ENCODE measurements around the gene GPX1. TPM values are rescaled to one million over a fixed set of nuclear protein-coding genes. Genes with fewer than 3 reads are reported as not detected.

Gene GPX1
- total RNA-seq, 4 donors from 2014 or later = 155 to 485 (median 274) TPM

GRCh38 chr3:49346797-49347251, 11.3 kb downstream of the GPX1 start:
- in situ Hi-C loops (cut with MboI; ENCODE audit: low pct_ligation_motif_present in 1 of 4, low pct_unique_long_range_greater_than_20kb in 1 of 4, low sequenced_read_pairs in 3 of 4) (loop anchor here (10.0 to 25.0 kb wide), 2 partner anchors 90 to 98 kb away; partner anchors contain the start of gene NICN1 (in 2 of the 4)), intact Hi-C loops (cut with DNase I; ENCODE audit: low total_unique reads) (loop anchor here (10.0 kb wide), 1 partner anchor 98 kb away; no protein-coding TSS in a partner anchor)
- H3K4me1 ChIP-seq = peaks cover 0 to 21% (median 1%) of the 10 kb centered on the region in 4 donors
- no peak for DNase-seq
- no peaks in the 10 kb centered on the region for H3K36me3 ChIP-seq
- no peak overlapping the region for H3K4me3 ChIP-seq
- no peaks in the 10 kb centered on the region for H3K27me3 ChIP-seq
- TF ChIP-seq POLR2AphosphoS5 (IDR thresholded peaks at IDR 0.05) (no peak), EP300 (IDR thresholded peaks at IDR 0.05; ENCODE audit: low read depth) (no peak), POLR2A (IDR thresholded peaks at IDR 0.05) (no peak), CTCF (IDR thresholded peaks at IDR 0.05) (no peak)
- 58 to 69% methylated on average over 6 of the region's 6 CpGs for WGBS, 2 donors (ENCODE audit: low coverage in 1 of 2)
- peak overlapping the region; percentile 54 to 78 (median 70) for H3K27ac ChIP-seq
- H3K9me3 ChIP-seq = no peaks in the 10 kb centered on the region

- no peak for DNase-seq
- Histone ChIP-seq H3K4me1 (peaks cover 5 to 43% (median 22%) of the 10 kb centered on the region in 4 donors), H3K27ac (peak overlapping the region; percentile 44 to 99 (median 92)), H3K27me3 (no peaks in the 10 kb centered on the region), H3K9me3 (no peaks in the 10 kb centered on the region), H3K4me3 (no peak overlapping the region), H3K36me3 (no peaks in the 10 kb centered on the region)
- TF ChIP-seq POLR2A (IDR thresholded peaks at IDR 0.05) (no peak), EP300 (IDR thresholded peaks at IDR 0.05; ENCODE audit: low read depth) (no peak), CTCF (IDR thresholded peaks at IDR 0.05) (no peak), POLR2AphosphoS5 (IDR thresholded peaks at IDR 0.05) (no peak)
- intact Hi-C loops (cut with DNase I; ENCODE audit: low total_unique reads) (loop anchor here (10.0 kb wide), 1 partner anchor 102 kb away; no protein-coding TSS in a partner anchor), in situ Hi-C loops (cut with MboI; ENCODE audit: low pct_ligation_motif_present in 1 of 4, low pct_unique_long_range_greater_than_20kb in 1 of 4, low sequenced_read_pairs in 3 of 4) (loop anchor here (10.0 to 25.0 kb wide), 2 partner anchors 94 to 102 kb away; partner anchors contain the start of gene NICN1 (in 2 of the 4))
- 77% methylated on average over 3 of the region's 3 CpGs for WGBS, 2 donors (ENCODE audit: low coverage in 1 of 2)
These were observed 15.0 kb downstream of the GPX1 start for GRCh38 chr3:49343163-49343562.

- in situ Hi-C loops (cut with MboI; ENCODE audit: low pct_ligation_motif_present in 1 of 4, low pct_unique_long_range_greater_than_20kb in 1 of 4, low sequenced_read_pairs in 3 of 4) (loop anchor here (10.0 to 25.0 kb wide), 2 partner anchors 95 to 103 kb away; partner anchors contain the start of gene NICN1 (in 2 of the 4)), intact Hi-C loops (cut with DNase I; ENCODE audit: low total_unique reads) (loop anchor here (2.0 to 10.0 kb wide), 2 partner anchors 69 to 103 kb away; partner anchors contain the start of gene RHOA)
- H3K27ac ChIP-seq = peak overlapping the region; percentile 91 to 99 (median 94)
These were observed 16.2 kb downstream of the GPX1 start for GRCh38 chr3:49341996-49342395.

More at GRCh38 chr3:49341996-49342395, 16.2 kb downstream of the GPX1 start:
- 89 to 91% methylated on average over 6 of the region's 6 CpGs for WGBS, 2 donors (ENCODE audit: low coverage in 1 of 2)
- Histone ChIP-seq H3K36me3 (no peaks in the 10 kb centered on the region), H3K27me3 (no peaks in the 10 kb centered on the region), H3K9me3 (no peaks in the 10 kb centered on the region), H3K4me1 (peaks cover 5 to 55% (median 25%) of the 10 kb centered on the region in 4 donors), H3K4me3 (no peak overlapping the region)
- TF ChIP-seq POLR2AphosphoS5 (IDR thresholded peaks at IDR 0.05) (no peak), CTCF (IDR thresholded peaks at IDR 0.05) (no peak), EP300 (IDR thresholded peaks at IDR 0.05; ENCODE audit: low read depth) (no peak), POLR2A (IDR thresholded peaks at IDR 0.05) (no peak)
- DNase-seq = no peak
